Stimulated activated CD4-positive, alpha-beta T cell treated with anti-CD3 and anti-CD28 coated beads, Interleukin-15, amount 100 ng/mL, for 24 hours (primary cell): ENCODE results near the gene DNAJB14.

Experiments
- DNase-seq: peaks from one replicate; pipeline ENCODE4 v3.0.0-alpha.2; 2020

DNAJB14 gene

DNA sequence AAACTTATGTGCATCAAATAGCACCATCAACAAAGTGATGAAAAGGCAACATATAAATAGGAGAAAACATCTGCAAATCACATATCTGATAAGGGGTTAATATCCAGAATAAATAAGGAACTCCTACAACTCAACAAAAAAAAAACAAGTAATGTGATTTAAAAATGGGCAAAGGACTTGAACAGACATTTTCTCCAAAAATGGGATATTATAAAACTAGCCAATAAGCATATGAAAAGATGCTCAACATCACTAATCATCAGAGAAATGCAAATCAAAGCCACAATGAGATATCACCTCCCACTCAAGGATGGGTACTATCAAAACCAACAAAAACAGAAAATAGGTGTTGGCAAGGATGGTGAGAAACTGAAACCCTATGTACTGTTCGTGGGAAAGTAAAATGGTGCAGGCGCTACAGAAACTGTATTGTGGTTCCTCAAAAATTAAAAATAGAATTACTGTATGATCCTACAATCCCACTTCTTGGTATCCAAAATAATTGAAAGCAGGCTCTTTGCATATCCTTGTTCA is 2.4 kb downstream of the DNAJB14 start:
- no peak for DNase-seq

DNA sequence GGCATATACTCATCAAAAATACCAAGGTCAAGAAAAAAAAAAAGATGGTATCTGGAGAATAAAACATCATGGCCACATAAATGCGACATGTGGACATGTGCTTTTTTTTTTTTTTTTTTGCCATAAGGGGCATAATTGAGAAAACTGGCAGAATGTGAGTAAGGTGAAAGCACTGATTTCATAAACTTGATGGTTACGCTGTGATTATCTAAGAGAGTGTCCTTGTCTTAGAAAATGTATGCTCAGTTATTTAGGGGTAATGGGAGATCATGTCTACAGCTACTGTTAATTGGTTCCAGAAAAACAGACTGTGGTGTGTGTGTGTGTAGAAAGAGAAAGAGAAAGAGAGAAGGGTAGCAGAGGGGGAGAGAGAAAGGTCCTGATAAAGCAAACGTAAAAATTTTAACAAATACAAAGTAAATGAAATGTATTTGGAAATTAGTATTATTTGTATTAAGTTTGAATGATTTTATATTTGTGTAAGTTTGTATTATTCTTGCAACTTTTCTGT is 8.1 kb downstream of the DNAJB14 start:
- no peak for DNase-seq

DNA sequence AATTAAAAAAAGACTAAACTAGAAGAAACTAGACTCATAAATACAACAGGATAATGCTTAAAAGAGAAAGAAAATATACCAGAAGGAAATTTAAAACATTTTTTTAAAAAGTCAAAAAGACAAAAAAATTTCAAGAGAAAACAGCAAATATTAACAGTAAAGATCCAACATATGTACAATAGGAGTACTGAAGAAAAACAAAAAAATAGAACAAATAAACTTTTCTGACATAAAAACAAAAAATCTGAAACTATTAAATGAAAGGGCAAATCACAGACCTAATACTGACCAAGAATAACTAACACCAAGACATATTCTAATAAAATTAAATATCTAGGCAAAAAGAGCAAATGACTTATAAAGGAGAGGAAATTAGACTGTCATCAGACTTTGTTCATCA is 11.5 kb downstream of the DNAJB14 start:
- no peak for DNase-seq

GRCh38 chr4:99927566-99927965 is 18.9 kb downstream of the DNAJB14 start:
- no peak for DNase-seq

DNA sequence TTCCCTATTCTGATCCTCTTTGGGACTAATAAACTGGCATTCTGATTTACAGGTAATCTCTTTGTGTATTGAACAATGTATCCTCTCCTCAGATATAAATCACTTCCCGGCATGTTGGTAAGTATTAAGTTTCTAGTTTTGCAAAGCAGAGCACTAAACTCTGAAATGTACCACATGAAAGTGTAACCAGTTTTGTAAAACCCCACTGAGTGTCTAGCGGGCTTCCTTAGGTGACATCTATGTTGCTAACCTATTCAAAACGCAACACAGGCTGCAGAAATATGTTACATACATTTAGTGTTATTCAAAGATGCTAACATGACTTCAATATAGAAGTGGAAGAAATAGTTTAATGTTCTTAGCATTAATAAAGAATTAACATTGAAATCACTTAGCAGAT is 25.2 kb downstream of the DNAJB14 start:
- no peak for DNase-seq

GRCh38 chr4:99918656-99919055 is 27.8 kb downstream of the DNAJB14 start:
- no peak for DNase-seq

GRCh38 chr4:99917575-99917974 is 28.8 kb downstream of the DNAJB14 start:
- DNase-seq: no peak

DNA sequence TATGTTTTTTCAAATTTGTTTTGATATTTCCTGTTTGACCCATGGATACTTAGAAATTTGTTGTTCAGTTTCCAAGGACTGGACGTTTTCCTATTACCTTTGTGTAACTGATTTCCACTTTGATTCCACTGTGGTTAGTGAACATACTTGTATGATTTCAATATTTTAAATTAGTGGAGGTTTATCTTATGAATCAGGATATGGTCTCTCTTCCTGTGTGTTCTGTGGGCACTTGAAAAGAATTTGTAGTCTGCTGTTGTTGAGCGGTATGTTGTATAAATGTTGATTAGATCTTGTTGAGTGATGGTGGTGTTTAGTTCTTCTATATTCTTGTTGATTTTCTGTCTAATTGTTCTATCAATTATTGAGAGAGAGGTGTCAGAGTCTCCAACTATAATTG is 31.0 kb downstream of the DNAJB14 start:
- DNase-seq: no peak

DNA sequence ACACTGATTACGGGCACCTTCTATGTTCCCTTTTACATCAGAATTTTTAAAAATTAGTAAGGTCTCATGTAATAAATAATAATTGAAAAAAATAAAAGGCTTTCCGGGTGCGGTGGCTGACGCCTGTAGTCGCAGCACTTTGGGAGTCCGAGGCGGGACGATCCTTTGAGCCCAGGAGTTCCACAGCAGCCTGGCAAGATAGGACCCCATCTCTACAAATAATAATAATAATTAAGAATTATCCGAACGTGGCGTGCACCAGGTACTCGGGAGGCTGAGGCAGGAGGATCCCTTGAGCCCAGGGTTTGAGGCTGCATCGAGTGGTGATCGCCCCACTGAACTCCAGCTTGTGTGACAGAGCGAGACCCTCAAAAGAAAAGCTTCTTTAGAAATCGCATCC is 51.4 kb downstream of the DNAJB14 start:
- no peak for DNase-seq

DNA sequence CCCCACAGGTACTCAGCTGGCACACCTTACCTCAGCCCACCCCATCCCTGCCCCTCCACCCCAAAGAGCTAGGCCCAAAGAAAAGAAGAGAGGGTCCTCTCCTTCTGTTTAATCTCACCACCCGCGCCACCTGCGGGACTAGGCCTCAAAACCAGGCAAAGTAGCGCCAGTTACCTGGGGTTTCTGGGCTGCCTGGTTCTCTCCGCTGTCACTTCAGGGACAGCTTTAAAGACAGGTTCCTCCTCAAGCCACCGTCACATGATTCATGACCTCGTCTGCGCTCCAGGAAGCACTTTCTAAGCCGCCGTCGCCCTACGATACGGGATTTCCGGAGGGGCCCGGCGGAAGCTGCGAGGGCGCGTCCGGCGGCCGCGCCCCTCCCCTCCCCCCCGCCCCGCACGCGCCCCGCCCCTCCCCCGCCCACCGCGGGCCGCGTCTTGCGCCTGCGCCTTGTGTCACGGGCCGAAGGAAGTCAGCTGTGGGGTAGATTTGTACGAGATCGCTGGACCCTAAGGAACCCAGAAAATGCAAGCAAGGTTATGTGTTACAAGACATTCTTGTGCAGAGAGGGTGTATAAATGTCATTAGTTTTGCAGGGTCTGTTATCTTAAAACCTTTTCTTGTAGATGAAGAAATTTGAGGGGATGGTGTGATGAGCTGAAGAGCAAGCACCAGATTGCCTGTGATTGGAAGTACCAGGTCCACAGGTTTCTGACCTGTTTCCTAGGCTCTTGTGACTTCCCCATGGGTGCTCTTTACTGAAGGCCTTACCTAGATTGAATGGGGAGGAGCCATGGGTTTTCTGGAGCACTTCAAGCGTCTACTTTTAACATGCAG is 52.0 kb downstream of the DNAJB14 start, which contains the start of gene LAMTOR3:
TSS of gene LAMTOR3 (minus strand) at position 267 of the 837 bp plus-strand sequence. CDS start 464 bp downstream, outside the sequence.
- peak; percentile 90 for DNase-seq

GRCh38 chr4:99893839-99894160 is 52.6 kb downstream of the DNAJB14 start:
- no peak for DNase-seq

GRCh38 chr4:99893029-99893428 is 53.4 kb downstream of the DNAJB14 start:
- DNase-seq: no peak

GRCh38 chr4:99891351-99891750 is 55.1 kb downstream of the DNAJB14 start:
- no peak for DNase-seq

DNA sequence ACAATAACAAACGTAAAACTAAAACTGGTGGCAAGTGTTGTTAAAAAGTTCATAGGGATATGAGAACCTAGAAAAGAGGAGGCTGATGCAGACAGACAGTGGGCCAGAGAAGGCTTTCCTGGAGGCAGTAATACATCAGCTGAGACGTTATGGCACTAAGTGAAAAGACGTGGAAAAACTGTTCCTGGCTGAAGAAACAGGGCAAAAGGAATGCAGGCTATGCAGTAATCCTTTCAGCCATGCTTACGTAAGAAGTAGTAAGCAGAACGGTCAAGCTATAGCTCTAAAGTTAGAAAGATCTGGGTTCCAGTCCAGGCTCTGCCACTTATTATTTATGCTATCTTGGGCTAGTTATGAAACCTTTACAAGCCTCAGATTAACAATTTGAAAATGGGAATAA is 58.6 kb downstream of the DNAJB14 start:
- DNase-seq: no peak

GRCh38 chr4:99886146-99886545 is 60.3 kb downstream of the DNAJB14 start:
- DNase-seq: no peak

DNA sequence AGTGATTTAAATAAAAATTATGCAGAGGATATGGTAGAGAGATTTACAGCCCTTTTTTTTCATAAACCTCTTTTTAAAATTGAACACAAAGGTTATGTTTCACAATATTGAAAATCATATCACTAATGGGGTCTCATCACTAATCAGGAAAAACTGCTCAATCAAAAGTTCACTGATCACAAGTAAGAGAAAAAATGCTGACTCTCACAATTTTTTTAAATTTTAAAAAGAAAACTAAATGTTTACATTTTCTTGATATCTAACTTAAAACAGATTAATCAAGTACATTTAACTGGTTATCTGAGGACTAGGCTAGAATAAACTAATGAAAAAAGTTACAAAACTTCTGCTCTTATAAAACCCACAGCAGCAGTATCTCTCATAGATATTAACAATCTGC is 60.7 kb downstream of the DNAJB14 start:
- DNase-seq: no peak

- DNase-seq: peak; percentile 12
Observed at GRCh38 chr4:99885063-99885664, 61.3 kb downstream of the DNAJB14 start.

- DNase-seq: no peak
Observed at GRCh38 chr4:99879458-99879857, 67.0 kb downstream of the DNAJB14 start.

DNA sequence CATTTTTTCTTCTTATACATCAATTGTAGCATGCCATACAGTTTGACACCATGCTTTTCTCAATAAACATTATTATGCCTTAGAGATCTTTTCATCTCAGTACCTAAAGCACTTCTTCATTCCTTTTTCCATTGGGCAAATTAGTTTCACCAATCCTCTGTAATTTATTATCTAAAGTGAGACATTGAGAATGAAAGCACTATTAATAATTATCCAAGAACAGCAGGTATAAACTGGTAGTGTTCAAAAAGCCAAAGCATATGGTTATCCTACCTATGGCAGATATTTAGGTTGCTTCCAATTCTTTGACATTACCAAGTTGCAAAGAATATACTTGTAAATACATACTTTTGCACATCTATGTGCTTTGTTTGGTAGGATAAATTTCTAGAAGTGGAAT is 67.8 kb downstream of the DNAJB14 start:
- no peak for DNase-seq

DNA sequence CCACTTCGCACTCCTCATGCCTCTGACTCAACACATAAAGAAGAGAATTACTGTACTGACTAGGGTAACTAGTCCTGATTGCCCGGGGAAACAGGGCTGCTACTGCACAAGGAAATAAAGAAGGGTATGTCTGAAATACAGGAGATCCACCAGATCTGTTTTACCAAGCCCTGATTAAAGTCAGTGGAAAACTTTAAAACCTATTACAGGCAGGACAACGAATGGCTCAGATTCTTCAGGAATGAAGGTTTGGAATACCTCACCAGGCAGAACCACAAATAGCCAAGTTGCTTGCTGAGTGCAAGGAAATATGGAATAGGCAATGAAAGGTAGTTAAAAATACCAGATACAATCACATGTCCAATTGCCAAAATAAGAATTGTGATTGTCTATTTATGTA is 69.5 kb downstream of the DNAJB14 start:
- no peak for DNase-seq

- DNase-seq: no peak
Observed at GRCh38 chr4:99875071-99875470, 71.3 kb downstream of the DNAJB14 start.

DNA sequence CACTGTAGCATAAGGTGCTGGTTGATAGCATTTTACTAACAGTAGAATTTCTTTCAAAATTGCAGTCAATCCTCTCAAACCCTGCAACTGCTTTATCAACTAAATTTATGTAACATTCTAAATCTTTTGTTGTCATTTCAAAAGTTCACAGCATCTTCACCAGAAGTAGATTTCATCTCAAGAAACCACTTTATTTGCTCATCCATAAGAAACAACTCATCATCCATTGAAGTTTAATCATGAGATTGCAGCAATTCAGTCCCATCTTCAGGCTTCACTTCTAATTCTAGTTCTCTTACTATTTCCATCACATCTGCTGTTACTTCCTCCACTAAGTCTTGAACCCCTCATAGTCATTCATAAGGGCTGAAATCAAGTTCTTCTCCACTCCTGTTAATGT is 73.8 kb downstream of the DNAJB14 start:
- DNase-seq: no peak

- DNase-seq: peak; percentile 43
Observed at GRCh38 chr4:99868126-99868596, 78.3 kb downstream of the DNAJB14 start.

GRCh38 chr4:99863804-99864203 is 82.6 kb downstream of the DNAJB14 start:
- DNase-seq: no peak
